ENCODE measurements around the gene TRIM47. TPM values are rescaled to one million over a fixed set of nuclear protein-coding genes. Genes with fewer than 3 reads are reported as not detected.

Gene TRIM47
- total and polyA plus RNA-seq, 2 of the 13 experiments (the other 11 are each of a cell fraction or from before 2014, with no cell fraction given) = 33.5 to 82.0 TPM

GRCh38 chr17:75895370-75896155 lies 17.2 kb upstream of the TRIM47 start (continued):
- TF ChIP-seq, protein P1, sequence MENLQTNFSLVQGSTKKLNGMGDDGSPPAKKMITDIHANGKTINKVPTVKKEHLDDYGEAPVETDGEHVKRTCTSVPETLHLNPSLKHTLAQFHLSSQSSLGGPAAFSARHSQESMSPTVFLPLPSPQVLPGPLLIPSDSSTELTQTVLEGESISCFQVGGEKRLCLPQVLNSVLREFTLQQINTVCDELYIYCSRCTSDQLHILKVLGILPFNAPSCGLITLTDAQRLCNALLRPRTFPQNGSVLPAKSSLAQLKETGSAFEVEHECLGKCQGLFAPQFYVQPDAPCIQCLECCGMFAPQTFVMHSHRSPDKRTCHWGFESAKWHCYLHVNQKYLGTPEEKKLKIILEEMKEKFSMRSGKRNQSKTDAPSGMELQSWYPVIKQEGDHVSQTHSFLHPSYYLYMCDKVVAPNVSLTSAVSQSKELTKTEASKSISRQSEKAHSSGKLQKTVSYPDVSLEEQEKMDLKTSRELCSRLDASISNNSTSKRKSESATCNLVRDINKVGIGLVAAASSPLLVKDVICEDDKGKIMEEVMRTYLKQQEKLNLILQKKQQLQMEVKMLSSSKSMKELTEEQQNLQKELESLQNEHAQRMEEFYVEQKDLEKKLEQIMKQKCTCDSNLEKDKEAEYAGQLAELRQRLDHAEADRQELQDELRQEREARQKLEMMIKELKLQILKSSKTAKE (CRISPR knock-in tag; IDR thresholded peaks at IDR 0.05; ENCODE audit: borderline replicate concordance) = no peak
- TF ChIP-seq, protein P2, sequence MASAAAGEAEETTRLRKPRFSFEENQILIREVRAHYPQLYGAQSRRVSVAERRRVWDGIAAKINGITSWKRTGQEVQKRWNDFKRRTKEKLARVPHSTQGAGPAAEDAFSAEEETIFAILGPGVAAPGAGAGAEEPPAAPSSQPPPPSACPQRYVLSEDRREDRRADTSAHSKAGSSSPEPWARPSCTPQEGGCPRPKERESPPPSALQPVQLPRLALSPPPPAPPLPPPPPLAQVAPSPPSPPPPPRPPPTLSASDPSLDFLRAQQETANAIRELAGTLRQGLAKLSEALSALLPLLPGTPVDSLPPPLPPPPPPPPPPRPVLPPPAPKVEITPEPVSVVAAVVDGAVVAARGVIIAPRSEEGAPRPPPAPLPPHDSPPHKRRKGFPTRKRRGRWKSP (CRISPR knock-in tag; IDR thresholded peaks at IDR 0.05) = peak; percentile 19; the same call in 1 of the 2 replicates
- TF ChIP-seq ZNF275 (CRISPR knock-in tag; IDR thresholded peaks at IDR 0.05; ENCODE audit: borderline replicate concordance) (no peak), NR2F6 (IDR thresholded peaks at IDR 0.05) (peak; percentile 27; the same call in 1 of the 2 replicates), NR2F6 (CRISPR knock-in tag; IDR thresholded peaks at IDR 0.05) (0 out of 2 replicates have a peak, but pooled peaks have one; percentile 21), KDM2A (CRISPR knock-in tag; IDR thresholded peaks at IDR 0.05; ENCODE audit: borderline replicate concordance, low read depth) (no peak; the same call in 1 of the 2 replicates), ZNF777 (CRISPR knock-in tag; IDR thresholded peaks at IDR 0.05) (no peak), ZBTB7A (CRISPR knock-in tag; IDR thresholded peaks at IDR 0.05) (no peak; the same call in 1 of the 2 replicates), SMYD3 (CRISPR knock-in tag; IDR thresholded peaks at IDR 0.05) (no peak), NFKBIZ (CRISPR knock-in tag; IDR thresholded peaks at IDR 0.05) (no peak), ZNF251 (CRISPR knock-in tag; IDR thresholded peaks at IDR 0.05) (no peak), RXRB (CRISPR knock-in tag; IDR thresholded peaks at IDR 0.05; ENCODE audit: borderline replicate concordance) (no peak; the same call in 1 of the 2 replicates)
- TF ChIP-seq, protein P3, sequence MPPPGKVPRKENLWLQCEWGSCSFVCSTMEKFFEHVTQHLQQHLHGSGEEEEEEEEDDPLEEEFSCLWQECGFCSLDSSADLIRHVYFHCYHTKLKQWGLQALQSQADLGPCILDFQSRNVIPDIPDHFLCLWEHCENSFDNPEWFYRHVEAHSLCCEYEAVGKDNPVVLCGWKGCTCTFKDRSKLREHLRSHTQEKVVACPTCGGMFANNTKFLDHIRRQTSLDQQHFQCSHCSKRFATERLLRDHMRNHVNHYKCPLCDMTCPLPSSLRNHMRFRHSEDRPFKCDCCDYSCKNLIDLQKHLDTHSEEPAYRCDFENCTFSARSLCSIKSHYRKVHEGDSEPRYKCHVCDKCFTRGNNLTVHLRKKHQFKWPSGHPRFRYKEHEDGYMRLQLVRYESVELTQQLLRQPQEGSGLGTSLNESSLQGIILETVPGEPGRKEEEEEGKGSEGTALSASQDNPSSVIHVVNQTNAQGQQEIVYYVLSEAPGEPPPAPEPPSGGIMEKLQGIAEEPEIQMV (CRISPR knock-in tag; IDR thresholded peaks at IDR 0.05; ENCODE audit: low read depth) = no peak
- TF ChIP-seq, protein P4, sequence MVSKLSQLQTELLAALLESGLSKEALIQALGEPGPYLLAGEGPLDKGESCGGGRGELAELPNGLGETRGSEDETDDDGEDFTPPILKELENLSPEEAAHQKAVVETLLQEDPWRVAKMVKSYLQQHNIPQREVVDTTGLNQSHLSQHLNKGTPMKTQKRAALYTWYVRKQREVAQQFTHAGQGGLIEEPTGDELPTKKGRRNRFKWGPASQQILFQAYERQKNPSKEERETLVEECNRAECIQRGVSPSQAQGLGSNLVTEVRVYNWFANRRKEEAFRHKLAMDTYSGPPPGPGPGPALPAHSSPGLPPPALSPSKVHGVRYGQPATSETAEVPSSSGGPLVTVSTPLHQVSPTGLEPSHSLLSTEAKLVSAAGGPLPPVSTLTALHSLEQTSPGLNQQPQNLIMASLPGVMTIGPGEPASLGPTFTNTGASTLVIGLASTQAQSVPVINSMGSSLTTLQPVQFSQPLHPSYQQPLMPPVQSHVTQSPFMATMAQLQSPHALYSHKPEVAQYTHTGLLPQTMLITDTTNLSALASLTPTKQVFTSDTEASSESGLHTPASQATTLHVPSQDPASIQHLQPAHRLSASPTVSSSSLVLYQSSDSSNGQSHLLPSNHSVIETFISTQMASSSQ (IDR thresholded peaks at IDR 0.05; ENCODE audit: low read depth) = no peak
- TF ChIP-seq, protein P4 (CRISPR knock-in tag; IDR thresholded peaks at IDR 0.05; ENCODE audit: borderline replicate concordance) = no peak
- TF ChIP-seq, protein P5, sequence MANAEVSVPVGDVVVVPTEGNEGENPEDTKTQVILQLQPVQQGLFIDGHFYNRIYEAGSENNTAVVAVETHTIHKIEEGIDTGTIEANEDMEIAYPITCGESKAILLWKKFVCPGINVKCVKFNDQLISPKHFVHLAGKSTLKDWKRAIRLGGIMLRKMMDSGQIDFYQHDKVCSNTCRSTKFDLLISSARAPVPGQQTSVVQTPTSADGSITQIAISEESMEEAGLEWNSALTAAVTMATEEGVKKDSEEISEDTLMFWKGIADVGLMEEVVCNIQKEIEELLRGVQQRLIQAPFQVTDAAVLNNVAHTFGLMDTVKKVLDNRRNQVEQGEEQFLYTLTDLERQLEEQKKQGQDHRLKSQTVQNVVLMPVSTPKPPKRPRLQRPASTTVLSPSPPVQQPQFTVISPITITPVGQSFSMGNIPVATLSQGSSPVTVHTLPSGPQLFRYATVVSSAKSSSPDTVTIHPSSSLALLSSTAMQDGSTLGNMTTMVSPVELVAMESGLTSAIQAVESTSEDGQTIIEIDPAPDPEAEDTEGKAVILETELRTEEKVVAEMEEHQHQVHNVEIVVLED (CRISPR knock-in tag; IDR thresholded peaks at IDR 0.05; ENCODE audit: borderline replicate concordance) = no peak

All from HepG2 (cell line).